Sigmoid colon (tissue), 7 donors: Measurements from ENCODE around the gene SPSB1. TPM values are rescaled to one million over a fixed set of nuclear protein-coding genes. Genes with fewer than 3 reads are reported as not detected.

Experiments
- DNase-seq: peaks from one replicate; pipeline ENCODE4 v3.0.0-alpha.2; 2019
- H3K27ac ChIP-seq, 4 donors: fragments of 200-600 bp; sonication (generic); one replicate each; pipeline ENCODE4 v1.5.1; 2016 to 2019; ENCODE audit warnings: mild to moderate bottlenecking in 1 of 4
- H3K27me3 ChIP-seq, 3 donors: fragments of 200-600 bp; sonication (generic); one replicate each; pipeline ENCODE4 v1.5.1; 2019; ENCODE audit warnings: mild to moderate bottlenecking in 1 of 3
- H3K36me3 ChIP-seq, 4 donors: fragments of 200-600 bp; sonication (generic); one replicate each; pipeline ENCODE4 v1.5.1; 2016 to 2019
- H3K4me1 ChIP-seq, 4 donors: fragments of 200-600 bp; sonication (generic); one replicate each; pipeline ENCODE4 v1.5.1; 2017 to 2019
- H3K4me3 ChIP-seq, 4 donors: fragments of 200-600 bp; sonication (generic); one replicate each; pipeline ENCODE4 v1.5.1; 2017 to 2019; ENCODE audit warnings: mild to moderate bottlenecking in 2 of 4, moderate library complexity in 1 of 4
- H3K9me3 ChIP-seq, 4 donors: fragments of 200-600 bp in 3 of 4; sonication (generic) in 3 of 4; one replicate each; pipeline versions ENCODE4 v1.5.1 to v1.6.1; 2013 to 2019
- EP300 ChIP-seq, 4 donors: sonication (generic); formaldehyde crosslinking; IDR thresholded peaks; one replicate each; pipeline ENCODE4 v1.6.1; 2017; ENCODE audit warnings: antibody characterized with exemption in 4 of 4
- POLR2A ChIP-seq, 2 donors: fragments of 450-650 bp; IDR thresholded peaks; one replicate each; pipeline ENCODE4 v1.6.1; 2016; ENCODE audit warnings: antibody characterized with exemption in 2 of 2, mild to moderate bottlenecking in 2 of 2, moderate library complexity in 2 of 2
- POLR2AphosphoS5 ChIP-seq, 4 donors: sonication (generic); formaldehyde crosslinking; IDR thresholded peaks; one replicate each; pipeline ENCODE4 v1.6.1; 2017; ENCODE audit warnings: antibody characterized with exemption in 4 of 4
- WGBS, 2 donors: extraction: QIAGEN DNeasy Blood & Tissue Kit; methylation state at CpG; one replicate each; pipeline ENCODE4 v1.1.7; 2013; 5-methylcytosine and 5-hydroxymethylcytosine counted together
- intact Hi-C: fragments of 100-400 bp; cut with DNase I; formaldehyde crosslinking; loops from one replicate; pipeline ENCODE4 v1.15.1; 2023
- polyA plus RNA-seq, 3 donors: library from polyadenylated mRNA; stranded (reverse); fragments of 200-250 nt; gene quantifications; one replicate each; pipeline ENCODE4 v1.2.3, GENCODE V29; 2013
- total RNA-seq, 4 donors: library from RNA; depleted of rRNA; stranded (reverse); fragments of >200 nt; gene quantifications; one replicate each; pipeline ENCODE4 v1.1.0, GENCODE V29; 2016
- TF ChIP-seq, protein P1 (sequence below), 4 experiments: fragments of 450-650 bp in 3 of 4; fragments of 200-600 bp in 1 of 4; IDR thresholded peaks; one replicate each; pipeline ENCODE4 v1.5.1; 2016 to 2019; ENCODE audit warnings: antibody characterized with exemption in 4 of 4, mild to moderate bottlenecking in 3 of 4, moderate library complexity in 2 of 4
- donor health status: healthy with polysubstance abuse.
- donor health status: Bipolar disorder and iron deficiency.
- donor health status: healthy.

The SPSB1 gene
- total and polyA plus RNA-seq, 7 donors = 17.4 to 34.3 (median 26.4) TPM

DNA sequence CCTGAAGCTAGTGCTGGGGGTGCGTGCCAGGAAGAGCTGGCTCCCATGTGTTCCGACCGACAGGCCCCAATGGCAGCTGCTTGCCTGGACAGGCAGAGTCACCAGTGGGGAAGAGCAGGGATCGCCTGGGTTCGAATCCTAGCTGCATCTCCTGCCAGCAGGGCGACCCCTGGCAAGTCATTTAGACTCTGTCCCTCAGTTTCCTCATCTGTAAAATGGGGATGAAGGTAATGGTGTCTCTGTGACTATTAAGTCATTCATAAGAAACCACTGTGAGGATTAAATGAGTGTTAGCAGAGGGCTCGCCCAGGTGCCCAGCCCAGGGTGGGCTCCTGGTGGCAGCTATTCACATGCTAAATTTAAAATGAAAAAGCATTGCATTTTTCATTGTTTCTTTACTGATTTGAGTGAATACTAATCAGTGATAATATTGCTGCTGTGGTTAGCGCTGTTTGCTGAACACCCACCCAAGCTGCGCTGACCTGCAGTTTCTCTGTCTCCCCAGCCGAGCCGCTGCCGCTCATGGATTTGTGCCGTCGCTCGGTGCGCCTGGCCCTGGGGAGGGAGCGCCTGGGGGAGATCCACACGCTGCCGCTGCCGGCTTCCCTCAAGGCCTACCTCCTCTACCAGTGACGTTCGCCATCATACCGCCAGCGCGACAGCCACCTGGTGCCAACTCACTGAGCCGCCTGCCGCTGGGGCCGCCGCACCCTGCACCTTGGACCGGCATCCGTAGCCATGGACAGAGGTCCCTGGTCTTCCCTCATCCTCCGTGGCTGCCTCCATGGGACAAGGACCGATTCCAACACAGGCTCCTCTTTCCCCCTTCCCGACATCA lies 74.5 kb downstream of the SPSB1 start:
- Histone ChIP-seq H3K9me3 (no peaks in the 10 kb centered on the region), H3K27me3 (no peaks in the 10 kb centered on the region), H3K27ac (peak overlapping the region in 2 of 4 donors; percentile 89 to 93), H3K4me3 (no peak overlapping the region), H3K36me3 (peaks cover 0 to 14% (median 5%) of the 10 kb centered on the region in 4 donors), H3K4me1 (peaks cover 0 to 81% (median 42%) of the 10 kb centered on the region in 4 donors)
- TF ChIP-seq POLR2AphosphoS5 (IDR thresholded peaks at IDR 0.05) = no peak
- no peak for TF ChIP-seq POLR2A (IDR thresholded peaks at IDR 0.05)
- TF ChIP-seq, protein P1, sequence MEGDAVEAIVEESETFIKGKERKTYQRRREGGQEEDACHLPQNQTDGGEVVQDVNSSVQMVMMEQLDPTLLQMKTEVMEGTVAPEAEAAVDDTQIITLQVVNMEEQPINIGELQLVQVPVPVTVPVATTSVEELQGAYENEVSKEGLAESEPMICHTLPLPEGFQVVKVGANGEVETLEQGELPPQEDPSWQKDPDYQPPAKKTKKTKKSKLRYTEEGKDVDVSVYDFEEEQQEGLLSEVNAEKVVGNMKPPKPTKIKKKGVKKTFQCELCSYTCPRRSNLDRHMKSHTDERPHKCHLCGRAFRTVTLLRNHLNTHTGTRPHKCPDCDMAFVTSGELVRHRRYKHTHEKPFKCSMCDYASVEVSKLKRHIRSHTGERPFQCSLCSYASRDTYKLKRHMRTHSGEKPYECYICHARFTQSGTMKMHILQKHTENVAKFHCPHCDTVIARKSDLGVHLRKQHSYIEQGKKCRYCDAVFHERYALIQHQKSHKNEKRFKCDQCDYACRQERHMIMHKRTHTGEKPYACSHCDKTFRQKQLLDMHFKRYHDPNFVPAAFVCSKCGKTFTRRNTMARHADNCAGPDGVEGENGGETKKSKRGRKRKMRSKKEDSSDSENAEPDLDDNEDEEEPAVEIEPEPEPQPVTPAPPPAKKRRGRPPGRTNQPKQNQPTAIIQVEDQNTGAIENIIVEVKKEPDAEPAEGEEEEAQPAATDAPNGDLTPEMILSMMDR (IDR thresholded peaks at IDR 0.05) = no peak
- TF ChIP-seq EP300 (IDR thresholded peaks at IDR 0.05) = no peak
- intact Hi-C loops = no loop called here
- 96% methylated on average over 34 of the region's 34 CpGs for WGBS, 2 donors
- DNase-seq = no peak

DNA sequence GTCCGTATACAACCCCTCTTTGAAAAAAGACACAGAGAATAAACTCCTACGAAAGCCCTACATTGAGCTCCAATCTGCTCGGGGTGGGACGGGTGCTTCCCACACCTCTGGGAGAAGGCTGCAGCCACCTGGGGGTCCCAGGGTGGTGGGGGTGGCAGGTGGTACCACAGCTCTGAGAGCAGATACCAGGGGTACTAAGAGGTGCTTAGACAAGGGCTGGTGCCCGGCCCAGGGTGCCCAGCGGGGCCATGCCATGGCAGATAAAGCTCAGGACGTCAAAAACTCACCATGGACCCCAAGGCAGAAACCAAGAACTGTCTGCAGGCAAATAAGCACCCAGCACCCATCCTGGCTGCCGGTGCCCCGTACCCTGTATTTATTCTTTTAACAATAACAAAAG lies 75.1 kb downstream of the SPSB1 start:
- H3K27me3 ChIP-seq = no peaks in the 10 kb centered on the region
- no peak overlapping the region for H3K4me3 ChIP-seq
- WGBS, 2 donors = 83 to 88% methylated on average over 9 of the region's 9 CpGs
- no peak for DNase-seq
- peaks cover 0 to 14% (median 5%) of the 10 kb centered on the region in 4 donors for H3K36me3 ChIP-seq
- H3K4me1 ChIP-seq = peaks cover 0 to 81% (median 45%) of the 10 kb centered on the region in 4 donors
- no peaks in the 10 kb centered on the region for H3K9me3 ChIP-seq
- peak overlapping the region in 2 of 4 donors; percentile 89 to 93 for H3K27ac ChIP-seq
- intact Hi-C loops = no loop called here
- TF ChIP-seq POLR2A (IDR thresholded peaks at IDR 0.05) (no peak), POLR2AphosphoS5 (IDR thresholded peaks at IDR 0.05) (no peak), EP300 (IDR thresholded peaks at IDR 0.05) (no peak)
- TF ChIP-seq, protein P1 (IDR thresholded peaks at IDR 0.05) = no peak

DNA sequence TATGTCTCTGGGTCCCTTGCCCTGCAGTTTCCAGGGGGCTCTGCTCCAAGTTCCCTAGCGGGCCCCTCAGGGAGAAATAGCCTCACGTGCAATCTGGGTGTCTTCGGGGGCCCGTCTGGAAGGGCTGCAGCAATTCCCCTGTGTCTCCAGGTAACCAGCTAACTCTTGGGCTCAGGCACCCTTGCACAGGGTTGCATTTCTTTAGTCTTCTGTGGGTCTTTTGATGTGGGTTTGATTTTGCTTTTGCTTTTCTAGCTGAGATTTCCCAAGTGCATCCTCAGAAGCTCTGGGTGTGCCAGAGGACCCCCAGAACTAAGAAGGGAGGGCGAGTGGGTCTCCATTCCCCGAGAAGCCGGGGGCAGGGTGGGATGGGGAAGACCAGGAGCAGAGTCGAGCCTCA lies 75.7 kb downstream of the SPSB1 start:
- DNase-seq = no peak
- H3K27me3 ChIP-seq = no peaks in the 10 kb centered on the region
- peak overlapping the region in 2 of 4 donors; percentile 89 to 93 for H3K27ac ChIP-seq
- peaks cover 0 to 81% (median 47%) of the 10 kb centered on the region in 4 donors for H3K4me1 ChIP-seq
- H3K36me3 ChIP-seq = peaks cover 0 to 14% (median 5%) of the 10 kb centered on the region in 4 donors
- intact Hi-C loops = no loop called here
- 67 to 79% methylated on average over 8 of the region's 8 CpGs for WGBS, 2 donors
- H3K9me3 ChIP-seq = no peaks in the 10 kb centered on the region
- TF ChIP-seq, protein P1 (IDR thresholded peaks at IDR 0.05) = no peak
- TF ChIP-seq POLR2A (IDR thresholded peaks at IDR 0.05) (no peak), EP300 (IDR thresholded peaks at IDR 0.05) (no peak), POLR2AphosphoS5 (IDR thresholded peaks at IDR 0.05) (no peak)
- H3K4me3 ChIP-seq = no peak overlapping the region

DNA sequence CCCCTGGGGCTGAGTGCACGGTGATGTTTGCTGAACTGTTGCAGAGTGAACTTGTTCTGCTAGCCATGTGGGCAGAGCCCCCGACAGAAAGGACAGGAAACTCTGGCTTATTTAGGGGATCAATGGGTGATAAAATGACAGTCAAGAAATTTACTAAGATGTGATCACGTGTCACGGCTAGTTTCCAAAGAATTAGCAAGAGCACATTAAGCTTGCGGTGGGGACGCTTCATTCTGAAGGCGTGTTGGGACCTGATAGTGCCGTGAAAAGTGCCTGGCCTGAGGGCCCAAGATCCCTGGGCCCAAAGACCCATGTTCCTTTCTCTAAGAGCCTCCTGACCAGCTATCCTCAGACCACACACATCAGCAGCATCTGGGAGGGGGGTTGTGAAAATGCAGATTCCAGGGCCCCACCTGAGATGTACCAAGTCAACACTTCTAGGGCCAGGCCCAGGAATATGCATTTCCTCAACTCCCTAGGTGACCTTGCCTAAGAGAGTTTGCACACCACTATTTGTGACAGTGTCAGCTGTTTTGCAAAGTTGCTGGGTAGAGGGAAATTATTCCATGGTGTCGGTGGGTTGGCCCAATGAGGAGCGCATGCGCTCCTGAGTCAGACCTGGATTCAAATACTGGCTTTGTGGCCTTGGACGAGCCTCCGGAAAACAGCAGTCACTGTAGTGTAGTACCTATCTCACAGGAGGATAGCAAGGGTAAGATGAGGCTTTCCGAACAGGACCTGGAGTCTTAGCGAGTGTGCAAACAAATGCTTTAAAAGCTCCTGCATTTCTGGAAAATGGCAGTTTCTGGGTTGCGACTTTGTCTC lies 77.5 kb downstream of the SPSB1 start:
- intact Hi-C loops = no loop called here
- 90 to 93% methylated on average over 16 of the region's 16 CpGs for WGBS, 2 donors
- H3K36me3 ChIP-seq = peaks cover 0 to 14% (median 5%) of the 10 kb centered on the region in 4 donors
- peak overlapping the region; percentile 86 to 93 (median 90) for H3K27ac ChIP-seq
- no peak overlapping the region for H3K4me3 ChIP-seq
- no peak for TF ChIP-seq POLR2AphosphoS5 (IDR thresholded peaks at IDR 0.05)
- TF ChIP-seq POLR2A (IDR thresholded peaks at IDR 0.05) = no peak
- TF ChIP-seq, protein P1 (IDR thresholded peaks at IDR 0.05) = no peak
- no peak for TF ChIP-seq EP300 (IDR thresholded peaks at IDR 0.05)
- peaks cover 0 to 89% (median 58%) of the 10 kb centered on the region in 4 donors for H3K4me1 ChIP-seq
- no peaks in the 10 kb centered on the region for H3K9me3 ChIP-seq
- no peak for DNase-seq
- no peaks in the 10 kb centered on the region for H3K27me3 ChIP-seq
